Choroid plexus epithelial cell (primary cell): ENCODE measurements around the gene ASB7.
"Not testable (repeated sequence)": the region's sequence is repeated elsewhere in the genome, so short reads cannot be mapped to it uniquely, and the experiment has no call there.

Source experiments
- DNase-seq: peaks from one replicate; pipeline ENCODE4 v3.0.0-alpha.2; 2010; ENCODE audit warnings: low read depth
- H3K4me3 ChIP-seq: 2 replicates; pipeline ENCODE4 v1.5.1; 2011; ENCODE audit warnings: low read depth, mild to moderate bottlenecking, control low read depth, low read length, moderate library complexity
- CTCF ChIP-seq: conservative IDR thresholded peaks from 2 replicates; pipeline ENCODE4 v1.5.1; 2011; ENCODE audit warnings: low read depth, mild to moderate bottlenecking, control low read depth, inconsistent platforms, low read length, moderate library complexity

ASB7 gene

GRCh38 chr15:100672959-100673358 lies 70.6 kb downstream of the ASB7 start:
- no peak for TF ChIP-seq CTCF
- DNase-seq = no peak
- no peak overlapping the region for H3K4me3 ChIP-seq

GRCh38 chr15:100679151-100679550 lies 76.8 kb downstream of the ASB7 start:
- DNase-seq, H3K4me3 ChIP-seq: not testable (repeated sequence)

- H3K4me3 ChIP-seq = no peak overlapping the region
- no peak for TF ChIP-seq CTCF
- DNase-seq = no peak
These were observed 78.3 kb downstream of the ASB7 start for GRCh38 chr15:100680726-100681125.

- no peak for TF ChIP-seq CTCF
- H3K4me3 ChIP-seq = no peak overlapping the region
- DNase-seq = no peak
These were observed 79.0 kb downstream of the ASB7 start for GRCh38 chr15:100681335-100681746.

GRCh38 chr15:100682468-100682867 lies 80.1 kb downstream of the ASB7 start:
- no peak overlapping the region for H3K4me3 ChIP-seq
- DNase-seq = peak; percentile 59
- no peak for TF ChIP-seq CTCF

GRCh38 chr15:100683434-100683833 lies 81.0 kb downstream of the ASB7 start:
- peak; percentile 36 for DNase-seq
- no peak for TF ChIP-seq CTCF

GRCh38 chr15:100684591-100684990 lies 82.2 kb downstream of the ASB7 start:
- no peak overlapping the region for H3K4me3 ChIP-seq
- no peak for DNase-seq
- no peak for TF ChIP-seq CTCF

More at GRCh38 chr15:100683434-100683833, 81.0 kb downstream of the ASB7 start:
- no peak overlapping the region for H3K4me3 ChIP-seq
